Epithelial cell of proximal tubule (primary cell): Measurements from ENCODE around the gene ZNF346. TPM values are rescaled to one million over a fixed set of nuclear protein-coding genes. Genes with fewer than 3 reads are reported as not detected.
"Not testable (repeated sequence)": the region's sequence is repeated elsewhere in the genome, so short reads cannot be mapped to it uniquely, and the experiment has no call there.

ENCODE experiments used
- DNase-seq: peaks from one replicate; pipeline ENCODE4 v3.0.0-alpha.2; 2011; ENCODE audit warnings: low read depth
- H3K4me3 ChIP-seq: 2 replicates; pipeline ENCODE4 v1.5.1; 2011; ENCODE audit warnings: low read depth, mild to moderate bottlenecking, low read length
- total RNA-seq: library from RNA; depleted of rRNA; stranded (reverse); fragments of >200 nt; gene quantifications from 2 replicates; pipeline ENCODE4 v1.2.3, GENCODE V29; 2015
- TF ChIP-seq, protein P1 (sequence below): conservative IDR thresholded peaks from 2 replicates; pipeline ENCODE4 v1.5.1; 2012; ENCODE audit warnings: low read depth, mild to moderate bottlenecking, low read length

ZNF346 gene
- total RNA-seq, 1 donor from 2014 or later = 8.8 TPM

DNA sequence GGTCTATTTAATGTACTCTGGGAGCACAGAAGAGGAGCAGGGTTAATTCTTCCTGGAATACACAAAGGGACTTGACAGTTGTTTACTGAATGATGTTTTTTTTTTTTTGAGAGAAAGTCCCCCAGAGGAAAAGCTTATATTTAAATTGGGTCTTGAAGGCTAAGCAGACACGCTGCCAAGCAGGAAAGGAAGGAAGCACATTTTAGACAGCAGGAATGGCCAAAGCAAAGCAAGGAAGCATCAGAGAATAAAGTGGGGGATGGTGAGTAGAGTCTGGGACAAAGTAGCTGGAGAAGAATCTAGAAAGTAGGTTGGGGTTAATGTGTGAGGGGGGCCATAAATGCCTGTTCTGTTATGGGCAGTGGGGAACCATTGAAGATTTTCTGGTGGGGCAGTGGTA is 21.5 kb downstream of the ZNF346 start:
- no peak overlapping the region for H3K4me3 ChIP-seq
- TF ChIP-seq, protein P1, sequence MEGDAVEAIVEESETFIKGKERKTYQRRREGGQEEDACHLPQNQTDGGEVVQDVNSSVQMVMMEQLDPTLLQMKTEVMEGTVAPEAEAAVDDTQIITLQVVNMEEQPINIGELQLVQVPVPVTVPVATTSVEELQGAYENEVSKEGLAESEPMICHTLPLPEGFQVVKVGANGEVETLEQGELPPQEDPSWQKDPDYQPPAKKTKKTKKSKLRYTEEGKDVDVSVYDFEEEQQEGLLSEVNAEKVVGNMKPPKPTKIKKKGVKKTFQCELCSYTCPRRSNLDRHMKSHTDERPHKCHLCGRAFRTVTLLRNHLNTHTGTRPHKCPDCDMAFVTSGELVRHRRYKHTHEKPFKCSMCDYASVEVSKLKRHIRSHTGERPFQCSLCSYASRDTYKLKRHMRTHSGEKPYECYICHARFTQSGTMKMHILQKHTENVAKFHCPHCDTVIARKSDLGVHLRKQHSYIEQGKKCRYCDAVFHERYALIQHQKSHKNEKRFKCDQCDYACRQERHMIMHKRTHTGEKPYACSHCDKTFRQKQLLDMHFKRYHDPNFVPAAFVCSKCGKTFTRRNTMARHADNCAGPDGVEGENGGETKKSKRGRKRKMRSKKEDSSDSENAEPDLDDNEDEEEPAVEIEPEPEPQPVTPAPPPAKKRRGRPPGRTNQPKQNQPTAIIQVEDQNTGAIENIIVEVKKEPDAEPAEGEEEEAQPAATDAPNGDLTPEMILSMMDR = no peak
- no peak for DNase-seq

DNA sequence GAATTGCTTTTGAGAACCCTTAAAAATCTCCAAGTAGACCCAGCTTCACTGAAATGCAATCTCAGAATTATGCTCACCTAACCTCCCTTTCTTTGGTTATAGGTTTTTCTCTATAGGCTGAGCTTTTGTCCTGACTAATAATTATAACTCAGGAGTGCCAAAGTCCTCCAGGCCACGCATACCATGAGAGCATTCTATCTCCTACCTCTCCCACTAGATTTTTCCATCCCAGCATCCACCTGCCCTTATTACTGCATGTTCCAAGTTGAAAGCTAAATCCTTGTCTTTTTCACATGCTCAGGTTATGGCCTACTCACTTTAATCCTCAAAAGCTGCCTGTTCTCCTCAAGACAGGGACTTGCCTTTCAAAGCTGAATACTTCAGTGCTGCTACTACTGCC is 22.1 kb downstream of the ZNF346 start:
- no peak for DNase-seq
- no peak overlapping the region for H3K4me3 ChIP-seq
- TF ChIP-seq, protein P1 = no peak

DNA sequence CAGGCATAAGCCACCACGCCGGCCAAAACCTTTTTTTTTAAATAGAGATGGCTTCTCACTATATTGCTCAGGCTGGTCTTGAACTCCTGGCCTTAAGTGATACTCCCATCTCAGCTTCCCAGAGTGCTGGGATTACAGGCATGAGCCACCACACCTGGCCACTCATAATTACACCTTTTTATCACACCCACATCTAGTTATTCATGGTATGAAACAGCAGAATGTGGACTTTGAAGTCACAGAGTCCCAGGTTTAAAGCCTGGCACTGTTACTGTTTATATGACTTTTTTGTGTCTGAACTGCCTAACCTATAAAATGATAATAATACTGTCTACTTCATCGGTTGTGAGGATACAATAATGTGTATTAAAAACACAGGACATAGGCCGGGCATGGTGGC is 23.1 kb downstream of the ZNF346 start:
- TF ChIP-seq, protein P1 = no peak
- DNase-seq = no peak
- no peak overlapping the region for H3K4me3 ChIP-seq

DNA sequence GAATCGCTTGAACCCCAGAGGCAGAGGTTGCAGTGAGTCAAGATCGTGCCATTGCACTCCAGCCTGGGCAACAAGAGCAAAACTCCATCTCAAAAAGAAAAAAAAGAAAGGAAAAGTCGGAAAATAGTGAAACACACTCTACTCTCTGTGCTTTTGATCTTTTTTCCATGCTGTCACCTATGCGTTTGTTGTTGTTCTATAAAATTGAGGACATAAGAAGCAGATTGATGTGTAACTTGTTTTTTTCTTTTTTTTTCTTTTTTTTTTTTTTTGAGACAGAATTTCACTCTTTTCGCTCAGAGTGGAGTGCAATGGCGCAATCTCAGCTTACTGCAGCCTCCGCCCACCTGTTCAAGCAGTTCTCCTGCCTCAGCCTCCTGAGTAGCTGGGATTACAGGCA is 26.0 kb downstream of the ZNF346 start:
- H3K4me3 ChIP-seq = not testable (repeated sequence)

DNA sequence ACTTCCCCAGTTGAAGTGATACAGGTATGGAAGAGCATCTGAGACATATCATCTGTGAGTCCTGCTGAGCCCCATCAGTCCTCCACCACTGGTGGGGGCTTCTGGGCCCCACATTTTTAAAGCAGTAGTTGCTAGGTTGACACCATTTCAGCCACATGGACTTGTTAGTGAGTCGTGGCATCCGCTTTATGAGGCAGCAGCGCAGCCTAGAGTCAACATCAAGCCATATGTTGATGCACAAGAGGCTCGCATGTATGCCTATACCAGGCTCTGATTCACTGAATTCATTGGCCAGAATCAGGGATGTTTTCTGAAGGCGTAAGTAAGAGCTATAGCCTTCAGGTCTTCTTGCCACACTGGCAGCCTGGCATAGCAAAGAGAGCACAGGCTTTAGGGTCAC is 26.8 kb downstream of the ZNF346 start:
- H3K4me3 ChIP-seq = no peak overlapping the region
- TF ChIP-seq, protein P1 = no peak
- DNase-seq = no peak

More for the DNA sequence above, 26.0 kb downstream of the ZNF346 start:
- DNase-seq = not testable (repeated sequence)

DNA sequence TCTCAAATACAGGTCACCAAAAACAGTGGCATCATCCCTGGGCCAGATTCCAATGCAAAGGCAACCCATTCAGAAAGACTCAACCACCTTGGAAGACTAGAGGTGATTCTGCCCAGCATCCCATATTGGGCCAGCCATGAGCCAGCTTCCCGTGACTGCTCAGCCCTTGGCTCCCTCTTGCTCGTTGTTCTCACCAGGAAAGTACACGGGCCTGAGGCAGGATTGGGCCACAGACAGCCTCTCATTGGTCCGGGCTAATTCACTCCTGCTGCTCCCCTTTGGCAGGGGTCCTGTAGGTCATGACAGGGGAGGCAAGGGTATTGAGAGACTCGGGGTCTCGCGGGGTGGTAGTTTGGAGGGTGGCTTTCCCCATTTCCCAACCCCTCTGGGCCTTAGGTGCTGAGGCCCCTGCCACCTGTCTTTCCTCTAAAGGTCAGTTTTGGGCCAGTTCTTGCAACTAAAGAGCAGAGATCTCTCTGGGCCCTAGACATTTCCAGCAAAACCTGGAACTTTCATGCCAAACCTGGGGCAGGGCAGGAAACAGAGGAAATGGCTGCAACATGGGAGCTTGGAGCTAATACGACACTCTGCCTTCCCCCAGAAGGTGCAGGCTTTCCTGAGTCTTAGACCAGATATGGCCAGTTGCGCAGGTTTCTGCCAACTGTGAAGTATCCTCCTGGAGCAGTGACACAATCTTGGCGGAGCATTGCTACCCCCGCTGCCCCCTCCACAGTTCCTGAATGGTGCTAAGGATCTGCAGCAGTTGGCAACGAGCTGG is 42.2 kb downstream of the ZNF346 start:
- TF ChIP-seq, protein P1 = no peak
- no peak overlapping the region for H3K4me3 ChIP-seq
- no peak for DNase-seq

DNA sequence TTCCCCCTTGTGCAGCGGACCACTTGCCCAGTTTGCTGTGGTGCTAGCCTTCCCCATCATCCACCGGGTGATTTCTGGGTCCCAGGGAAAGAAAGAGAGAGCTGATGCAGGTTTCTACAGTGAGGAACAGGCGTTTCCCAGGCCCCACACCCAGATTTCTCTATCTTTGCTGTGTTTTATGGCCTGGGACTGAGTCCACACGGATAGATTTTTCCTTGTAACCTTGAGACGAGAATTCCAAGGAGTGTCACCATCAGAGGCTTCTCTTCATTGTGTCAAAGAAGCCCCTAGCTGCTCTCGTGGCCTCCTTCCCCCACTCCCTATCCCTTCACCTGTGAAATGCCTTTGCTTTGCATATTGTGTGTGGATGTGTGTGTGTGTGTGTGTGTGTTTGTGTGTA is 43.0 kb downstream of the ZNF346 start:
- H3K4me3 ChIP-seq = no peak overlapping the region
- DNase-seq = no peak
- TF ChIP-seq, protein P1 = no peak
